Raji (cell line): ENCODE measurements around the gene MTMR6.

Source experiments
- POLR2A ChIP-seq: IDR thresholded peaks from 2 replicates; pipeline ENCODE4 v1.6.1; 2011; ENCODE audit warnings: low read depth, low read length, control low read depth; ENCODE audit not compliant: insufficient read depth

The MTMR6 gene

GRCh38 chr13:25210842-25211569 lies 76.3 kb downstream of the MTMR6 start:
- no peak for TF ChIP-seq POLR2A

GRCh38 chr13:25207291-25207810 lies 79.9 kb downstream of the MTMR6 start:
- TF ChIP-seq POLR2A = no peak

GRCh38 chr13:25204863-25205262 lies 82.4 kb downstream of the MTMR6 start:
- TF ChIP-seq POLR2A = no peak

- TF ChIP-seq POLR2A = no peak
These were observed 84.1 kb downstream of the MTMR6 start for GRCh38 chr13:25203127-25203740.

GRCh38 chr13:25200783-25201182 lies 86.5 kb downstream of the MTMR6 start:
- no peak for TF ChIP-seq POLR2A

- TF ChIP-seq POLR2A = no peak
These were observed 88.6 kb downstream of the MTMR6 start for GRCh38 chr13:25198647-25199046.

GRCh38 chr13:25196971-25197370 lies 90.3 kb downstream of the MTMR6 start:
- no peak for TF ChIP-seq POLR2A
